Stimulated activated CD8-positive, alpha-beta memory T cell treated with anti-CD3 and anti-CD28 coated beads, Interleukin-15, amount 100 ng/mL, for 4 hours (primary cell): ENCODE results near the gene NCOA7.
"Not testable (repeated sequence)": the region's sequence is repeated elsewhere in the genome, so short reads cannot be mapped to it uniquely, and the experiment has no call there.

Experiments
- DNase-seq, 2 donors: peaks; one replicate each; pipeline ENCODE4 v3.0.0-alpha.2; 2020; ENCODE audit warnings: low read depth in 2 of 2

The NCOA7 gene

DNA sequence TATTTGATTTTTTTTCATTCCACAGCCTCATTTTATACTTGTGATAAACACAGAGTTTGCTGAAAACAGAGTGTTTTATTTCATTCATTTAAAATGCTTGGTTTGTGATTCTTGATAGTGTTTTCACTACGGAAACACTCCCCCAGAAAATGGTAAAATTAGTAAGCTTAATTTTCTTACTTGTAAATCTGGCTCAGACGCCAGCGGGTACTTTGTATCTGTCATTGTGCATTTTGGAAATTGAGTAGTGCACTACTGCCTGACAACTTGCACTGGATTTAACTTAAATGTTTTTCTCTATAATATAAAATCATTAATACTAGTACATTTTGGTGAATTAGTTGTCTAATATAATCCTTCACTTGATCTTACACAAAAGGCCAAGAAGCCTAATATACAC is 128.9 kb downstream of the NCOA7 start:
- DNase-seq = no peak

DNA sequence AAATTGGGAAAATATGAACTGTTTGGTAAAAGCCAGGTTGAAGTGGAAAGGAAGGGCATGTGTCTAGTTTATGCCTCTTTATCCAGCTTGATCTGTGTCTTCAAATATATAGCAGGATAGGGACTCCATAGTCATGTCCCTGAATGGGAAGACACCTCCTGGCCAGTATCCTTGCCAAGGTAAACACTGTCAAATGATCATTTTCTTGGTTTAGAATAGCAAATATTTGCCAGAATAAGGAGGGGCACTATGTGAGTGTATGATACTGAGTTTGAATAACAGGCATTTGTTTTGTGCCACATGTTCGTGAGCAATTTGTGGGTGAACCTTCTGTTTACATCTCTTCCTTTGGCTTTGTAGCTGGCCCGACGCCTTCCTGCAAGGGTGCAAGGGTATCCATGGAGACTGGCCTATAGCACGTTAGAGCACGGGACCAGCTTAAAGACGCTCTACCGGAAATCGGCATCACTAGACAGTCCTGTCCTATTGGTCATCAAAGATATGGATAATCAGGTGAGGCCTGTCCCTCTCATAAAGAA is 131.6 kb downstream of the NCOA7 start:
- no peak for DNase-seq

DNA sequence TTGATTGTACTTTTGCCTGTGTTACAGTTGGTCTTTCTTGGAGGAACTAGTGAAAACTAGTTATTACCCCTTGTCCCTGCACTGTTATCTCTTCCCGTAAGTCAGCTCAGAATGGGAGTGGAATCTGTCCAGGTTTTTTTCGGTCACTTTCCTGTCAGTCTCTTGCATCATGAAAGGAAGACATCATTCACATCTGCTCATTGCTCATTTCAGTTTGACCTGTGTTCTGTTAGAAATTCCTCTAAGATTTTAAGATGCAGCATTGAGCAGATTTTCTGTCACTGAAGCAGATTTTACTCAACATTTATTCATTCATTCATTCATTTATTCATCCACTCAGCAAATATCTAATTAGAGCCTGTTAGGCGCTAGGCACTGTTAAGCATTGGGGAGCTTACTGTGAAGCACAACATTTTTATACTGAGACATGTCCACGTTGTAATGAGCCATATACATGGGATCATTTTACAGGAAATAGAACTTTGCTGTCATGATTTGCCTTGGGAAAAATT is 132.7 kb downstream of the NCOA7 start:
- DNase-seq = no peak

DNA sequence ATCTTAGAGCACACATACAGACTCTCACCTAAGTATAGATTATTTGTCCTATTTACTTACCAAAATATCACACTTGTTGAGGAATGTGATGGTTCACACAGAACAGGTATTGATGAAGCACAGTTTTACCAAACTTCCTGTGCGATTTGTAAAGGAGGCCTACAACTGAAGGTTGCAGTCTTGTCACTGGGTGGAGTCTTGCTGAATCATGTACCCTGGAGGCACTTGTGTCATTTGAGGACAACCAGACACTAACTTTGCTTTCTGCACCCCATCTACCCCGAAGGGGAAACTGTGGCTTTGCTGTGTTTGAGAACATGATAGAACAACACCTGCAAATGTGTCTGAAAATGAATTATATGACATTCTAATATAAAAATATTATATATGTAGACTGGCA is 133.4 kb downstream of the NCOA7 start:
- no peak for DNase-seq

DNA sequence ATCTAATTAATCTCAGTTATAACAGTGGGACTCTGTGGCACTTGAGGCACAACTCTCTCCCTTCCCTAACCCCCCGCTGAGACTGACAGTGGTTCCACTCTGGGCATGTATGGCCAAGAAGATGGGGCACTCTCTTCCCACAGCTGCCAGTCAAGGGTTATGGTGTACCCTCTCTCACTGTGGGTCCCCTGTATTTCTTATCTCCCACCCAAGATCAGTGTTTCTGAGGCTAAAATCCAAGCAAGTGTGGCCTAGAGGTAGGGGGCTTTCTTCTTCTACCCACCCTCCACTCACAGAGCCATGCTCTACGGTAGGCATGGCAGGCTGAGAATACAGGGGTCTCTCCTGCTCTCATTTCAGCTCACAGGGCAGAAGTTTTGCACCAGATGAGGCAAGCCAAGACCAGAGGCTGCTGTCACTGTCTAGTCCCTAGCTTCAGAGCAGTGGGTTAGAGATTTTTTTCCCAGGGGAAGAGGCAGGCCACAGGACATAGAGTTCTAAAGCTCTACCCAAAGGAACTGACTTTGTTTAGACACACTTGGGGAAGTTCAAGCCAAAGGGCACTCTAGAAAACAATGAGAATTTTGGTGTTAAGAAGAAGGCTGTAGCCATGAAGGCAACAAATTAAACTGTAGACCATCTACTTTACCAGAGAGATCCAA is 134.1 kb downstream of the NCOA7 start:
- no peak for DNase-seq

DNA sequence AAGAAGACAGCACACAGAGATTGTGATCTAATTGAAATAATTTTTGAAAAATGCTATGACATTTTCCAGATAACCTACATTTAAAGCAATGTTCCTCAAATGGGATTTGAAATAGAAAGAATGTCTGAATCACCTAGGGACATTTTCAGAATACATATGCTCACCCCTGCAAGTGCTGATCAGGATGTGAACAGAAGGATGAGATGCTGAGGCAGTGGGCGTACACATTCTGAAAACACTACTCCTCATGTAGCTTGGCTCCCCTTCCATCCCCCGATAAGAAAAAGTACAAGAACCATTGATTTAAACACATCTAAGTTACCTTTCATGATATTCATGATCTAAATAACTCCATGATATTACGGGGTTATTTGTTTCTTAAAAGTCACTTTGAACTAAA is 136.0 kb downstream of the NCOA7 start:
- no peak for DNase-seq

DNA sequence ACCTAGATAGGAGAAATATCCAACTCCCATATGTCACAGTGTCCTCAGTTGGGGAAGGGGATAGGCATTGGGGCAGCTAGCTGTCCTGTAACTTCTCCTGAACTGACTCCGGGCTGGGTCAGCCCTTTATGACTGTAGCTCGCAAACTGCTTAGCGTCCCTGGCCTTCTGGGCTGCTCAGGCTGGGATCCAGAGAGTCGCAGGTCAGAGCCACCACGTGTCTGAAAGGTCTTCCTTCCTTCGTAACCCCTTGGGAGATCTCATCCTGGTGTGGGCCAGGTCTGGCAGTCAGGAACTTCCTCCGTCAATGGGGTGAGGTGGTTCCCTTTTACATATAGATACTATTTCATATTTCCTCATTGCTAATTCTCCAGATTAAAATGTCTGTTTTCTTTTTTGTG is 137.0 kb downstream of the NCOA7 start:
- DNase-seq = no peak

DNA sequence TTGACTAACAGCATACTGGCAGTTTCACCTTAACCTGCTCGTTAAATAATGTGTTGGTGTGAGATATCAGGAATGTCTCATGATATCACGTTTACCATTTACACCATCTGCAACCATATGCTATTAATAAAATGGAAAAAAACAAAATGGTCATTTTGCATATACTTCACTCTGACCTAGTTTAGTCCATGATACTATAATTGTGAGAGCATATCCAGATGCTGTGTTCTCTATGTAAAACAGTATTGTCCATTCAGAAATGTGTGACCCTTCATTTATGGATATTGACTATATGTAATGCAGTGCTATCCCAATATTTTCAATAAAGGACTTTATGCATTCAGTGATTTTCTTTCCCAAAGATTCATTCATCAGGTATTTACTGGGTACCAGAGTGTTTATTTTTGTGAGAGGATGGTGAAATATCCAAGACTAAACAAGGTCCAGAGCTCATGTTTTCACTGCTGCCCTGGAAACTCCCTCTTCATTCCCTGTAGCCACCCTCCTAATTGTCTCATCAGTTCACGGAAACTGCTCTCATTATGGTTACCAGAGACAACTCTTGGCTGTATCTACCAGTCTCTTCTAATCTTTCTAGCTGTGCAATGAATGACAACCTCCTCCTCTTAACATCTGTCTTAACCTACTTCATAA is 140.1 kb downstream of the NCOA7 start:
- no peak for DNase-seq

DNA sequence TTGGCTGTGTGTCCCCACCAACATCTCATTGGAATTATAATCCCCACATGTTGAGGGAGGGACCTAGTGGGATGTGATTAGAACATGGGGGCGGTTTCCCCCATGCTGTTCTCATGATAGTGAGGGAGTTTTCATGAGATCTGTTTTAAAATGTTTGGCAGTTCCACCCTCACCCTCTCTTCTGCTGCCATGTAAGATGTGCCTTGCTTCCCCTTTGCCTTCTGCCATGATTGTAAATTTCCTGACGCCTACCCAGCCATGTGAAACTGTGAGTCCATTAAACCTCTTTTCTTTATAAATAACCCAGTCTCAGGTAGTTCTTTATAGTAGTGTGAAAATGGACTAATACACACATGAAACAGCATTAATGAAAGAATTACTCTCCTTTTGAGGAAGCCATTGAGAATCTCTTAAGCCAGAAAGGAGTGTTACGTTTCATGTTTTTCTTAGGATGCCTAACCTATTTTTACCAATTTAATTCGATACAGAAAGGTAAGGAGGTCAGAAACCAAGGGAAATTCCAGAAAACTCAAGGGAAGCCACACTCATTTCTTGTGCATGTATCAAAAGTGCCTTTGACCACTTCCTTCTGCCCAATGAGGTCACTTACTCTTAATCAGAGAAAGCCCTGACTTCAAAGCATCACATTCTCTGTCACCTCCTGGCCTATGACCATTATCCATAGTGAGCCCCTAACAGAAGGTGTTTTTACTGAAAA is 141.1 kb downstream of the NCOA7 start:
- DNase-seq = no peak

DNA sequence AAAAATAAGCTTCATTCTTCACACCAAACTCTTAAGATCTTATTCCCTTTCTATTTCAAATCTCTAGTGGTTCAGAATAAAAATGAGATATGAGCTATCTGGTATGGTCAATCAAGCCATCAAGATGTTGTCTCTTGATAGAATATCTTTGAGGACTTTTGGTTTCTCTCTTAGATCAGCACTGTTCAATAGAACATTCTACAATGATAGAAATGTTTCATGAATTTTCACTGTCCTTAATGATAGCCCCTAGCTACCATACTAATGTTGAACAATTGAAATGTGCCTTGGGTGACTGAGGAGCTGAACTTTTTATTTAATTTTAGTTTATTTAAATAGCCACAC is 141.7 kb downstream of the NCOA7 start:
- DNase-seq = no peak

DNA sequence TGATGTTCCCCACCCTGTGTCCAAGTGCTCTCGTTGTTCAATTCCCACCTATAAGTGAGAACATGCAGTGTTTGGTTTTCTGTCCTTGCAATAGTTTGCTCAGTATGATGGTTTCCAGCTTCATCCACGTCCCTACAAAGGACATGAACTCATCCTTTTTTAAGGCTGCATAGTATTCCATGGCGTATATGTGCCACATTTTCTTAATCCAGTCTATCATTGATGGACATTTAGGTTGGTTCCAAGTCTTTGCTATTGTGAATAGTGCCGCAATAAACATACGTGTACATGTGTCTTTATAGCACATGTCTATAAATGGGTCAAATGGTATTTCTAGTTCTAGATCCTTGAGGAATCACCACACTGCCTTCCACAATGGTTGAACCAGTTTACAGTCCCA is 144.8 kb downstream of the NCOA7 start:
- not testable (repeated sequence) for DNase-seq

DNA sequence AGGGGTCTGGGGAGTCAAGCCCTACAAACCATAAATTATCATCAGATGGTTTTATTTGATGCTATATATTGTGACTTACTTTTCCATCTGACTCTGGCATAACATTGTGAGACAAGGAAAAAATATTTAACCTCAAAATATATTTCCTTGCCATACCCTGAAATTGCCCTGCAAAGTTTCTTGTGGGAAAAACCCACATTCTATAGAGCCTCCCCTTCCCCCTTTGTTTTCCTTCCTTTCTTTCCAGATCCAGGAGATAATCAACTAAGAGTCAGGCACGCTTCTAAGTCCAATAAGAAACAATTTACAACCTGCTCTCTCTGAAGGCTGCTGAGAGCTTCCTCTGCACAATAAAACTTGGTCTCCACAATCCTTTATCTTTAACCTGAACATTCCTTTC is 148.3 kb downstream of the NCOA7 start:
- DNase-seq = no peak

DNA sequence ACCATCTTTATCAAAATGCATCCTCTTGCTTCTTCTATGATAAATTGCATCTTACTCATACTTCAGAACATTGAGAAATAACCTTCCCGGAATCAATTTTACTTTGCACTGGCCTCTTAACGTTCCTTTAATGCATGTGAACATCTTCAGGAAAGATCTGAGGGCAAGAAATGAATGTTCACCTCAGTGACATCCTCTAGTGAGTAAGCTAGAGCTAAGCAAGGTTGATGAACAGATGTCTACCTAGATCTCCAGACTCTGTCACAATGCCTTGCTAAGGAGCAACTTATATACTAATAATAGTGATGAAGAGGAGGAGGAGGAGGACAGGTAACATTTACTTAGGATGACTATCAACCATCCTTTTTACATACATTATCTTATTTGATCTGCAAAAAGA is 149.0 kb downstream of the NCOA7 start:
- no peak for DNase-seq

DNA sequence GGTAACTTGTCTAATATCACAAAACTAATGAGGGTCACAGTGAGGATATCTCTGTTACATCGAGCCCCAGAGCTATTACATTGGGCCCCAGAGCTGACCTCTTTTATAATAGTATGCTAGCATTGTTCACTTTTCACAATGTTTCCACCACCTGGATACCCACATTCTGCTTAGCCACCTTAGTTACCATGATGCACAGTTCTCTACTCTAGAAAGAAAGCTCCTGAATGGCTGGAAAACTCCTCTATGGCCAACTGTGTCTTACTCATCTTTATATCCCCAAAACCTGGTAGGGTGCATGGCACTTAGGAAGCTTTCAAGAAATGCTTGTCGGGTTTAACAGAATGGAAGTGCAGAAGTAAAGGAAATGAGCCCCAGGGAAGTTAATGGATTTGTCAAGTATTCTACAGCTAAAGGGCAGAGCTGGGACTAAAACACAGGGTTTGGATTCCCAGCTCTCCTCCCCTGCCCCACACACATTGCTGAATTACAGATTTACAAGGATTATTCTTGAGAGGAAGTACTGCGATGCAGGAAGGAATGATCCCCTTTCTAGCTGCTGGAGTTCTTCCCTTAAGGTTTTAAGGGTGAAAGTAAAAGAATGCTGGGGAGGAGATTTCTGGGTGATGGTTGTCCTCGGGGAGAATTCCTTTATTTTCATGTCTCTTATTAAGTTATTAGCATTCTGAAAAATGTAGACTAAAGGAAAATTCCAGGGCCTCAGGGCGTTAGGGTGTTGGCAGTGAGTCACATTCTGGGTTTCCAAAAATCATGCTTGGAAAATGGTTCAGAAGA is 149.7 kb downstream of the NCOA7 start:
- DNase-seq = no peak

DNA sequence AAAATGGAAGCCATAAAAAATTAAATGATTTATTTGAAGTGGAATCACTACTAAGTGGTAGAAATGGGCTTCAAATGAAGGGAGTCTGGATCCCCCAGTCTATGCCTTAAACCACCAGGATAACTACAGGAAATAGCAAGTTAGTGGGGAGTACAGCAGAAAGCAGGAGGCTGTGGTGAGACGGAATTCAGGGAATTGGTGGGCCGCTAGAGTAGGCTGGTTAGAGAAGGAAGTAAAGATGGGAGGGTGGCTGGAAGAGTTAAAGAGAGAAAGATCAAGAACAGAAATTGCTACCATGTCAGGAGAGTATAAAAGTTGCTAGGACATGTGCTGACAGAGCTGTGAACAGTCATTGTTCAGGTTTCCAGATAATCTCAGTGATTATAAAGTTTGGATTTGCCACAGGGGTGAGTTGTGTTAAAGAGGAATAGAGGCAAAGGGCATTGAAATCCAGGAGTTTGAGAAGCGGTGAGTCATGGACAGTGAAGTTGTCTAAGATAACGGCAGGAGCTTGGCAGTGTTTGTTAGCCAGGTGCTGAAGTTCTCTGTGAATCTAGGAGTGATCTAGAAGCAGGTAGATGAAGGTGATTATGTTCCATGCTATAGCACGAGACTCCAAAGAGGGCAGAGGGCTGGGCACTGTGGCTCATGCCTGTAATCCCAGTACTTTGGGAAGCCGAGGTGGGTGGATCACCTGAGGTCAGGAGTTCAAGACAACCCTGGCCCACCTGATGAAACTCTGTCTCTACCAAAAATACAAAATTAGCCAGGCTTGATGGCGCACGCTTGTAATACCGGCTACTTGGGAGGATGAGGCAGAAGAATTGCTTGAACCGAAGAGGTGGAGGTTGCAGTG is 152.1 kb downstream of the NCOA7 start:
- DNase-seq = no peak

DNA sequence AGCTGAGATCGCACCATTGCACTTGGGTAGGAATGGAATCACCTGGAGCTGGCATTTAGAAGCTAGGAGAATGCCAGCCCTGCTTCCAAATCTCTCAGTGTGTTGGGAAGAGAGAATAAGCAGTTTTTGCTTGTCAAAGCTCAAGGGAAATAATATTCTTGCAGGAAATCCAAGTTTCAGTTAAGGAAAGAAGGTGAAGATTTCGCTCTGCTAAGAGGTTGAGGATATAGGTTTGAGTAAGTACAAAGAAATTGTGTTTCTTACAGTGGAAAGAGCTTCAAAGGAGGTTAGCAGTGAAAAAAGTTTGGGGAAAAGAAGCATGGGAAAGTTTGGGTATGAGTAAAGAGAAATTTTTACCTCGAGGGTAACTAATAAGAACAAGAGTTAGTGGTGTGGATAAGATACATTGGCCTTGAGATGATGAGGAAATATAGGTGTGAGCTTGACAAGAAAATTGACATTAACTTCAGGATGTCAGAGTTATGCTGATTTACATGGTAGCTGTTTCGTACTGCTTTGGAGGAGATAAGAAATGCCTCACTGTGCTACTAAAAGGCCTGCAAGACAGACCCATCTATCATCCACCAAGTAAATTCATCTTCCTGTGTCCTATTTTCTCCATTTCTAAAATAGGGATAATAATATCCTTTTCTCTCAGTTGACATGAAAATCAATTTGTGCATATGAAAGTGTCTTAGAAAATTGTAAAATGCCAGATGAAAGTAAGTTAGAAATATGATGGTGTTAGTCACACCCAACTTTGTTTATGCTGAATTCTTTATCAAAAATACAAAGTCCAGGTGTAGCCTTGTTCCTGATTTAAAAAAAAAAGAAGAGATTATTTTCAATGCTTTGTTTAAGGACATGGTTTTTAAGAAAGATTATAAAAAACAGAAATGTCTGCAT is 153.0 kb downstream of the NCOA7 start:
- DNase-seq = no peak

DNA sequence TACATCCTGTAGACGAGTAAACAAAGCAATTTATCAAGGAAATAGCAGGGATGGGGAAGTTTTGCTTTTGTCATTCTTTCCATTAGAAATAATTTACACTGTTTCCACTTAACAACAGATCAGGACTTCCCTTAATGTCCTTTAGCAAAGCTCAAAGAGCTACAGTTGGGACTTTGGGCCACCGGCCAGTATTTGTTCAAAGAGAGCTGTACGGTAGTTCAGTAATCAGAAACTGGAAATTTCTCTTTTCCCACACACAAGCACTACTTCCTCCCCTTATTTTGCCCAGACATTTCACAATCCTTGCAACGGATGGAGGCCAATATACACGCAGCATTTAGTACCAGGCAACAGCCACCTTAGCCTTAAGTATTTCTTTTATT is 153.7 kb downstream of the NCOA7 start:
- no peak for DNase-seq

DNA sequence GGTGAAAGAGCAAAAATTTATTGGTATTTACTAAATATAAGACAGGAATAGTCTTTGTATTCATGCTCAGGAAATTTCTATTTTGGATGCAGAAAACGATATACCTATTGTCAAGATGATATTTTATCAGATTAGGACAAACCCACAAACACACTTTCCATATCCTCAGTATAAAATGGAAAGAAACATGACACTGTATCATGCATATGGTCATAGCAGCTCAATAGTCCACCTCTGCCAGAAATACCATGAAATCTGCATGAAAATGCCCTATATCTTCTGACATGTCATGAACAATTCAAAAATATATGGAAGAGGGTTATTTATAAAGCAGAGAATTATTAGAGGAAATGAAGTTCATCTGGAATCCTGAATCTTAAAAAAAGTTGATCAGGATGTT is 154.1 kb downstream of the NCOA7 start:
- DNase-seq = no peak

DNA sequence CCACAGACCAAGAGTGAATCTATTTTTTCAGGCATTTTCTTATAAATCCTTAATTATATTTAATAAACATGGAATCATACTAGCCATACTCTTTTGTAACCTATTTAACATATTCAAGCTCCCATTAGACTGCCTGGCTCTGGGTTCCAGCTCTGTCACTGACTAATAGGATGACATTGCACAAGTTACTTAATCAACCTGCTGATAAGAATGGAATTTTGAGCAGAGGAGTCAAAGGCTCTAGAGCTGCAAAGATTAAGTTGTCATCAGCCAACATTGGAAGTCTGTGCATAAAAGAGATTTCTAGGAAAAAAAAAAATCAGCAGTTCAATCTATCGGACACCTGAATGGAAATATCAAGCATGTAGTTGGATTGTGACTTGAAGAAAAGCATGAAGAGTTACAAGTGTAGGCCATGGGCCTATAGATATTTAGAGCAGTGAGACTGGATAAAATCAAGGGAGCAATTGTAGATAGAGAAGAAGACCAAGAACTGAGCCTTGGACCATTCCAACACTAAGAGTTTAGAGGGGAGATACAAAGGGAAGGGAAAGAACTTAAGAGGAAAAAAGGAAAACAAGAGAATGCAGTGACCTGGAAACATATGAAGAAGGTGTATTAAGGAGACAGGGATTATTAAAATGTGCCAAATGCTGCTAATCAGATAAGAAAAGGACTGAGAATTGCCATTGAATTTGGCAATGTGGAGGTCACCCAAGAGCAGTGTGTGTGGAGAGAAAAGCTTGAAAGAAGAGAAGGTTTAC is 154.8 kb downstream of the NCOA7 start:
- no peak for DNase-seq
